ENCODE measurements around the gene WHRN.

The WHRN gene

GRCh38 chr9:114367772-114368569, 137.3 kb downstream of the WHRN start:
- DNase-seq (ENCODE audit: low spot score) = no peak

- no peak for DNase-seq (ENCODE audit: low spot score)
Observed at GRCh38 chr9:114367366-114367765, 137.9 kb downstream of the WHRN start.

DNA sequence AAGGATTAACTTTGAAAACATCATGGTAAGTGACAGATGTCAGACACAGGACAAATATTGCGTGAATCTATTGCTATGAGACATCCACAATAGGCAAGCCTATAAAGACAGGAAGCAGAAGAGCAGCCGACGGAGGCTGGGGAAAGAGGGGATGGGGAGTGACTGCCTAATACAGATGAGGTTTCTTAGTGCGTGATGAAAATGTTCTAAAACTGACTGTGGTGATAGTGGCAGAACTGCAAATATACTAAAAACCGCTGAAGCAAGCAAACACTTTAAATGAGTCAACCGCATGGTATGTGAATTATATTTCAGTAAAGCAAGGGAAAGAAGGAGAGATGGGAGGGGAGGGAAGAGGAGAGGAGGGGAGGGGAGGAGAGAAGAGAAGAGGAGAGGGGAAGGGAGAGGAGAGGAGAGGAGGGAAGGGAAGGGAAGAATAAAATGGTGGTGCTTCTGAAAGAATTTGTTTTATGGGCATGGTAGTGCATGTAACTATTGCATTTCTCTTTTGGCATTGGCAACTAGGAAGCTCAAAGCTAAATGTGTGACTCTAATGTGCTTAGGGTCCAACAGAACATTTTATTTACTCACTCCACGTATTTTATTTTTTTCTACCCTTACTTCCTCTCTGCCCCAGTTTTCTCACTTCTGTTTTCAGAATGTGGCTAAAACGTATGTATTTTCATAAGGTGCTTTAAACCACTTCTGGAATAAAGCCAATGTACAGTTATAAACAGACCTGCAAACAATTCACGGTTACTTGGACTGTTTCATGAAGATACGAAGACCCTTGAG, 138.7 kb downstream of the WHRN start:
- DNase-seq (ENCODE audit: low spot score) = no peak

- DNase-seq (ENCODE audit: low spot score) = no peak
Observed at GRCh38 chr9:114365194-114365593, 140.1 kb downstream of the WHRN start.

DNA sequence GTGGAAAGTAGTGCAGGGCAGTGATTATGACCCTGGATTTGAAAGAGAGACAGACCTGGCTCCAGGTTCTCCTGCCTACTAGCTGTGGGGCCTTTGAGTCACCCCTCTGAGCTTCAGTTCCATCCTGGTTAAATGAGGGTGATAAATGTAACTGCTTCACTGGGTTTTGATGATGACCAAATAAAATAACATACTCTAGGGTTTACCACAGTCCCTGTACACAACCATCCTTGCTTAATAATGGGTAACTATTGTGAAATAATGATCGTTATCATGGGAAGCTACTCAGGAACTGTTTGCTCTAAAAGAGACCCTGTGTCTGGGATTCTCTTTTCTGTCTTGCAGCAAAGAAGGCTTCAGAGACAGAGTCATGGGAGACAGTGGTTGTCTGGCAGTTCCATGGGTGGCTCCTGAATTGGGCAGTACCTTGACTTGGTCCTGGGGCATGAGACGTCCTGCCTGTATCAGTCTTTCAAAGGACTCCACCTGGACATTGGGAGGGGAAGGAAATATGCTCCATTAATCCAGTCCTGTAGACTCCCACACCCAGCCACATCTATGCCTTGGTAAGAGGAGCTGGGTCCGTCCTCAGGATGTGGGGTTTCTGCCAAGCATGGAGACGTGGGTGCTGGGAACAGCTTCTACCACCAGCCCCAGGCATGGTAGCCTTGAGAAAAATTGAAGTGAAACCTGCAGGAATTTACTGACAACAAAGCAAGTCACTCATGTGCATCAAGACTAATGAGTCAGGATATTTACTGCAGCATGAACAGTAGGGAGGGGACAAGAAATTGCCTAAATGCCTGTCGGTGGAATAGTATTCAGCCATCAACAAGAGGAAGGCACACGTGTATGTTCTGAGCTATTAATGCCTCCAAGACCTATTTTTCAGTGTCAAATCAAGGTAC, 140.9 kb downstream of the WHRN start:
- no peak for DNase-seq (ENCODE audit: low spot score)

GRCh38 chr9:114363424-114363823, 141.8 kb downstream of the WHRN start:
- no peak for DNase-seq (ENCODE audit: low spot score)

- no peak for DNase-seq (ENCODE audit: low spot score)
Observed at GRCh38 chr9:114362394-114362793, 142.9 kb downstream of the WHRN start.

DNA sequence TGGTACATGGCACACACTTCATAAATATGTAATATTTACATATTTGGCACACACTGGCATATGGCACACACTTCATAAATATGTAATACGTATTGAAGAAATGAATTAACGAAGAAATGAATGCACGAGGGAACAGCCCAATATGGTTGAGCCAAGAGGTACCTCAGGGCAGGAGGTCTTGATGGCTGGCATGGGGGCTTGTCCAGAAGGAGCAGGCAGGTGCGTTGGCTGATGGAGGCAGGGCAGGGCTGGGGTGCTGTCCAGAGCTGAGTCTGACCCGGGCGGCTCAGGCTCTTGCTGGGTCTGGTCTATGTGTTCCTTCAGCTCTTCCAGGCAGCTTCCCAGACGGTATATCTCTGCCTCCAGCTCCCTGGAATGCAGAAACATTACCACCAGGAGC, 143.7 kb downstream of the WHRN start:
- no peak for DNase-seq (ENCODE audit: low spot score)

DNA sequence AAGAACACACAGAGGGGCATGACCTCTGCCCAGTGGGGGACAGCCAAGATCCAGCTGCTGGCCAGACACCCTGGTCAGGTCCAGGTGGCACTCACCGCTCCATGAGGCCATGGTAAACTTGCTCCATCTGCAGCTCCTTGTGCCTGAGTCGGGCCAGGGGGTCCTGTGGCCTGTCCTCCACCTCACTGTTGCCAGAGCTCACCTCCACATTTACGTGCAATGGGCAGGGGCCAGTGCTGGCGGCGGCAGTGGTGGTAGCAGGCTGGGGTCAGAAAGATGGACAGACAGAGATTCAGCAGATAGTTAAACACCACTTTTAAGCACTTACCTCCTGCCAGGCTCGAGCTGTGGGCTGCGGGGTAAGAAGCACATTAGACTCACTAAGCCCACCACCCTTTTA, 145.5 kb downstream of the WHRN start:
- no peak for DNase-seq (ENCODE audit: low spot score)

DNA sequence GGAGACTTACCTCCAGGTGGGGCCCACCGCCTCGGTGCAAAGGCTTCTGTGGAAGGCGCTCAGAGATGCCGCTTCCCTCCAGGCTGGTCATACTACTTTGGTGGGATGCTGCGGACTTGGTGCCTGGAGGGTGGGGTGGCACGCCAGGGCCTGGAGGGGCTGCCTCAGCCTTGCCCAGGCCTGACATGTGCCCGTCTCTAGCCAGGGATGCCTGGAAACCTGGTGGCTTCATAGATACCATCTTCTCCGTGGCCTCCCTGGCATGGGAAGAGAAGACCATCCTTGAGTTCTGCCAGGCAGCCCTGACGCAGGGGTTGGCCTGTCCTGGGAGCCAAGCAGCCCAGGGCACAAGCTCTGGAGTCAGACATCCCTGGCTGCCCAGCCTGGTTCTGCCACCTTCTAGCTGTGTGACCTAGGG, 147.4 kb downstream of the WHRN start:
- DNase-seq (ENCODE audit: low spot score) = no peak

- DNase-seq (ENCODE audit: low spot score) = no peak
Observed at GRCh38 chr9:114357360-114357759, 147.9 kb downstream of the WHRN start.

DNA sequence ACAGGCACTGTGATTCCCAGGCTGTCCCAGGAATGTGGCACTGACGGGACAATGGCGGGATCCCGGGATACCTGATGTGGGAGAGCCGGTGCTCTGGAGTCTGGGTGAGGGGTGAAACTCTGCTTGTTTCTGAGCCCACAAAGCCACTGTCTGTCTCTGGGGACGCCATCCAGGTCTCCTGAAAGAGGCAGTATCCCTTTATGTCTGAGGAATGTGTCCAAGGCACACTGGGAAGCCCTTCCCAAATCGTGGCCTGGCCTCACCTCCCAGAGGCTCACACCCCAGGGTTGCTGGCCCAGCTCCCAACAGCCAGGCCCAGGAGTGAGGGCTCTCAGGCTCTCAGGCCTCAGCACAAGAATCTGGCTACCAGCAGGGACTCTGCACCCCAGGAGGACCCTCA, 148.5 kb downstream of the WHRN start:
- DNase-seq (ENCODE audit: low spot score) = no peak

DNA sequence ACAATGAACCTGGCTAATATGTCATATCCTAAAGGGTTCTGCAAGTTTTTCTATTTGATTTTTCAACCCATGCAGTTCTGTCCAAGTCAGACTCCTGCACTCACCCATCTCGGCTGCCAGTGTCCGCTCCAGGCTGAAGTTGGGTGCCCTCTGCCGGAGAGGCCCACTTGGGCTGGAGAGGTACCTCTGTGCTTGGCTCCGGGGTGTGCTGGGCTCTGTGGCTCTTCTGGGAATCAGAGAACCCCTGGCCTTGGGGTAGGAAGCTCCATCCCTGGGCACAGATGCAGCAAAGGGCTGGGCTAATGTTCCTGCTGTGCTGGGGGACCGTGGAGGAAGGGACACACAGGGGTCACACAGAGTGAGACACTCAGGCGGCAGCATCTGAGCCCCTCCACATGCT, 149.5 kb downstream of the WHRN start:
- DNase-seq (ENCODE audit: low spot score) = no peak

Small RNAs within 50 kb of the gene (small RNA-seq; reads per million reads assigned to genes)
- 0 reads per million in 2 experiments for gene AL138895.2

All from SK-N-DZ (cell line).